ENCODE data around the gene TICRR.
"Not testable (repeated sequence)": the region's sequence is repeated elsewhere in the genome, so short reads cannot be mapped to it uniquely, and the experiment has no call there.

Gene TICRR

DNA sequence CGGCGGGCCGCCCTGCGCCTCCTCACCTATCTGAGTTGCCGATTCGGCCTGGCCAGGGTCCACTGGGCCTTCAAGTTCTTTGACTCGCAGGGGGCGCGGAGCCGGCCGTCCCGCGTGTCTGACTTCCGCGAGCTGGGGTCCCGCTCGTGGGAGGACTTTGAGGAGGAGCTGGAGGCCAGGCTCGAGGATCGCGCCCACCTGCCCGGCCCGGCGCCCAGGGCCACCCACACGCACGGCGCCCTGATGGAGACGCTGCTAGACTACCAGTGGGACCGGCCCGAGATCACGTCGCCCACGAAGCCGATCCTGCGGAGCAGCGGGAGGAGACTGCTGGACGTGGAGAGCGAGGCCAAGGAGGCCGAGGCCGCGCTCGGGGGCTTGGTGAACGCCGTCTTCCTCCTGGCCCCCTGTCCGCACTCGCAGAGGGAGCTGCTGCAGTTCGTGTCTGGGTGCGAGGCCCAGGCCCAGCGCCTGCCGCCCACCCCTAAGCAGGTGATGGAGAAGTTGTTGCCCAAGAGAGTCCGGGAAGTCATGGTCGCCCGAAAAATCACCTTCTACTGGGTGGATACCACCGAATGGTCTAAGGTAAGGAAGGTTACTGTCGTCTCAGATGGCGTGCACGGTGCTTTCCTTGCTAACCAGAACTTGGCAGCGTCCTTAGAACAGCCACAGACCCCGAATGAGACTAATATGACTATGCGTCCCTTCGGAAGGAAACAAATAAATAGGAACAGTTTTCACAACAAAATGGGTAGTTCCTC, 567 bp downstream of the TICRR start:
- DNase-seq, result peak; percentile 16

DNA sequence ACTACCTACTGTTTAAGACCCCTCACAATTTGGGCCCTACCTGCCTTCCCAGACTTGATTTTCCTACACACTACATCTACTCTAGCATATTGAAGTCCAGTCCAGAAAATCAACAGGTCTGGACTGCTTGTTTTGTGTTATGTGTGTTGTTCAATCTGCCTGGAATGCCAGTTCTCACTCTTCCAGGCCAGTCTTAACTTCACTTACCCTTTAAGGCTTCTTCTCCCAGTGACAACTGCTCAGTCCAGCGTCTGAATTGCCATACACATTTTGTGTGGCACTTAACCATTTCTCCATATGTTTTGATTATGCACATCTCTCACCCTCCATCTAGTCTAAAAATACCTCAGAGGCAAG, 1.1 kb downstream of the TICRR start:
- no peak for DNase-seq

DNA sequence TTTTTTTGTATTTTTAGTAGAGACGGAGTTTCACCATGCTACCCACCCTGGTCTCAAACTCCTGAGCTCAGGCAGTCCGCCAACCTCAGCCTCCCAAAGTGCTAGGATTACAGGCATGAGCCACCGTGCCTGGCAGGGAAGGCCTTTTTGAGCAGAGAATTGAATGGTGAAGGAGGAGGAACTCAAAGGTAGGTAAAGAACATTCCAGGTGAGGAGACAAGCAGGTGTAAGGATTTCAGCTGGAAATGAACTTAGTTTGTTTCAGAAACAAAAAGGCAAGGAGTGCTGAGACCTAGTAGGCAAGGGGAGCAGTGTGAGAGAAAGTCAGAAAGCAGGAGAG, 2.5 kb downstream of the TICRR start:
- no peak for DNase-seq

DNA sequence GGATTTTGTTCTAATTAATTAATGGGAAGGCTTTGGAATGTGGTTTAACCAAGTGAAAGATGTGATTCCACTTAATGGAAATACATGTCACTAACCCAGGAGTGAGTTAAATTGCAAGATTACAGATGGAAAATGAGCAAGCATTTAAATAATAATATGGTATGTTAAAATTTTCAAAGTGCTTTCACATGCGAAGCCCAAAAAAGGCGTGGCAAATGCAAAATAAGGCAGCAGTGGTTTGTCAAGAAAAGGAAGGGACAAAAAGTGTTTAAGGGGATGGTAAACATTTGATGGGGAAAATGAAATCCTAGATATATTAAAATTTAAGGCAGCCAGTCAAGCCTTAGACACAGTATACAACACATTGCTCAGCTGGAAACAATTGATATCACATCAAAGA, 2.9 kb downstream of the TICRR start:
- no peak for DNase-seq

DNA sequence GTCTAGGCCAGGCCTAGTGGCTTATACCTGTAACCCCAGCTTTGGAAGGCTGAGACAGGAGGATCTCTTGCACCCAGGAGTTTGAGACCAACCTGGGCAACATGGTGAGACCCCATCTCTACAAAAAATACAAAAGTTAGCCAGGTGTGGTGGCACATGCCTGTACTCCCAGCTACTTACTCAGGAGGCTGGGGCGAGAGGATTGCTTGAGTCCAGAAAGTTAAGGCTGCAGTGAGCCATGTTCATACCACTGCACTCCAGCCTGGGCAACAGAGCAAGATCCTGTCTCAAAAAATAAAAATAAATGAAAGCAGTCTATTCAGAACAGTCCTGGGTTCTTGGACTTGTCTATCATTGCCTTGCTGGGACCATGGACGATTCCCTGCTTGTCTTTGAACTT, 5.5 kb downstream of the TICRR start:
- DNase-seq, result not testable (repeated sequence)

DNA sequence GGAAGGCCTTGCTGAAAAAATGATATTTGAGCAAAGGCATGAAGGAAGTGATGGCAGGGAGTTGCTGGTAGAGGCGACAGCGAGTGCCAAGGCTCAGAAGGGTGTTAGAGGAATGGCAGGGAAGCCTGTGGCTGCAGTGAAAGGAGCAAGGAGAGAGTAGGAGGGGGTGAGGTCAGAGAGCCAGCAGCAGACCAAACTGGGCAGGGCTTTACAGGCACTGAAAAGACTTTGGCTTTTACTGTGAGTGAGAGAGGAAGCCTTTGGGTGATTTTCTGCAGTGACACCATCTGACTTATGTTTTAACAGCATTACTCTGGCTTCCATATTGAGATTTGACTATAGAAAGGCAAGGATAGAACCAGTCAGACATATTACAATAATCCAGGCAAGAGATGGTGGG, 11.4 kb downstream of the TICRR start:
- no peak for DNase-seq

DNA sequence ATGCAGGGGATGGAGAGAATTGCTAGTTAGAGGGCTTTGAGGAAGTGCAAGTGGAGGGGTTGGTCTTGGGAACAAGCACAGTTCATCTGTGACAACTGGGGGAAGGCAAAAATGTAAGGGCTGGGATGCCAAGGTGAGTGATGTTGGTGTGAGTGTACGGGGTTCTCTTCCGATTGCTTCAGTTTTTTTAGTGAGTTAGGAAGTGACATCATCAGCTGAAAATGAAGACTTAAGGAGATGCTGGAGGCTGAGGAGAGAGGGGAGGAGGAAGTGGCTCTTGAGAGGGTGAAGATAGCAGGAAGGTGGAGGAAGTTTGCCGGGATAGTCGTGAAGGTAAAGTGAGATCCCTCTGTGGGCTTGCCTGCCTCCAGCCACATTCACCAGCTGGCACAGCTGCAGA, 12.7 kb downstream of the TICRR start:
- DNase-seq, result no peak

DNA sequence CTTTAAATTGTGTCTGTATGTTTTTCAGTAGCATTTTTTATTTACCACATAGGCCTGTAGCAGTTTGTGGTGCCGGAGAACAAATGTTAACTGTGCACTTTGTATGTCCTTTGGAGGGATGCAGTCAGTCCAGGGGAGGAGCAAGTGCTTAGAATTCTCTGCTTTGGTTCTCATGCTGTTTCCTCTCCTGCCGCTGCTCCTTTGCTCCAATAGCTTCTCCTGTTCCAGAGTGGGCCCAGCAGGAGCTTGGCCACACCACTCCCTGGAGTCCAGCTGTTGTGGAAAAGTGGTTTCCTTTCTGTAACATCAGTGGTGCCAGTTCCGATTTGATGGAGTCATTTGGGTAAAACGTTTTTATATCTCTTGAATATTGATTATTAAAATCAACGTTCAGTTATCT, 16.6 kb downstream of the TICRR start:
- DNase-seq, result no peak

DNA sequence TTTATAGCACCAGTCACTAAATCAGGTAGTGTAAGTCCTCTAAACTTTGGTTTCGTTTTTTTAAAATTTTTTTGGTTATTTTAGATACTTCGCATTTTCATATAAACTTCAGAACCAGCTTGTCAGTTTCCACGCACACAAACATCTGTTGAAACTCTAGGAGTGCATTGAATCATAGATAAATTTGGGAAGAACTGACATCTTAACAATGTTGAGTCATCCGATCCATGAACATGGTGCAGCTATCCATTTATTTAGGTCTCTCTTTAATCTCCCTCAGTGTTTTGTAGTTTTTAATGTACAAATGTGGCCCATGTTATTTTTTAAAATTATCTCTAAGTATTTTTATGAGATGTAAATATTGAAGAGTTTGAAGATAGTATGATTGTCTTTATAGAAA, 17.7 kb downstream of the TICRR start:
- no peak for DNase-seq

DNA sequence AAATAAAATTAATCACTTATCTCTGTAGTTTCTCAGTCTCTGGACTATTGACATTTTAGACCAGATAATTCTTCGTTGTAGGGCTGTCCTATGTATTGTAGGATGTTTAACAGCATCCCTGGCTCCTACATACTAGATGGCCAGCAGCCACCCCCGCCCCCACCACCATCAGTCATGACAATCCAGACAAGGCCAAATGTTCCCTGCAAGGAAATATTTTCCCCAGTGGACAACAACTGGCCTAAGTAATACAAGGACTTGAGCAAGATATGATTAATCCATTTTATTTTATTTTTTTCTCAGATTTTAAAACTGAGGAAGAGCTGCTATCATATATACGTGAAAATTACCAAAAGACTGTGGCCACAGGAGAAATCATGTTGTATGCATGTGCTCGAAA, 23.8 kb downstream of the TICRR start:
- no peak for DNase-seq

DNA sequence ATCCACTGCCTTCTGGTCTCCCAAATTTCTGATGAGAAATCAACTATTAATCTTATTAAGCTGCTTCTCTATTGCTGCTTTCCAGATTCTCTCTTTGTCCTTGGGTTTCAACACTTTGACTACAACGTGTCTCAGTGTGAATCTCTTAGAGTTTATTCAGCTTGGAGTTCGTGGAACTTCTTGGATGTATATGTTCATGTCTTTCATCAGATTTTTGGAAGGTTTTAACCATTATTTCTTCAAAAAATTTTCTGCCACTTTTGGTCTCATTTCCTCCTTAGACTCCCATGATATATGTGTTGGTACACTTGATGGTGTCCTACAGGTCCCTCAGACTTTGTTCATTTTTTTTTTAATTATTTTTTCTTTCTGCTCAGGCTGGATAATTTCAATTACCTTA, 36.0 kb downstream of the TICRR start:
- no peak for DNase-seq

DNA sequence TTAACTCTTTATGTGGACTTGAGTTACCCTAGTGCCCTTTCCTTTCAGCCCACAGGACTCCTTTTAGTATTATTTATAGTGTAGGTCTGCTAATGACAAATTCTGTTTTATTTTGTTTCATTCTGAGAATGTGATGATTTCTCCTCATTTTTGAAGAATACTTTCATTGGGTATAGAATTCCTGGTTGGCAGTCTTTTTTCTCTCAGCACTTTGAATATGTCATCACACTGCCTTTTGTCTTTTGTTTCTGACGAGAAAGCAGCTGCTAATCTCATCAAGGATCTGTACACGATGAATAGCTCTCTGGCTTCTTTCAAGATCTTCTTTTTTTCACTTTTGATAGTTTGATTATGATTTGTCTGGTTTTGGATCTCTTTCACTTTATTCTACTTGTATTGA, 37.8 kb downstream of the TICRR start:
- DNase-seq, result no peak

DNA sequence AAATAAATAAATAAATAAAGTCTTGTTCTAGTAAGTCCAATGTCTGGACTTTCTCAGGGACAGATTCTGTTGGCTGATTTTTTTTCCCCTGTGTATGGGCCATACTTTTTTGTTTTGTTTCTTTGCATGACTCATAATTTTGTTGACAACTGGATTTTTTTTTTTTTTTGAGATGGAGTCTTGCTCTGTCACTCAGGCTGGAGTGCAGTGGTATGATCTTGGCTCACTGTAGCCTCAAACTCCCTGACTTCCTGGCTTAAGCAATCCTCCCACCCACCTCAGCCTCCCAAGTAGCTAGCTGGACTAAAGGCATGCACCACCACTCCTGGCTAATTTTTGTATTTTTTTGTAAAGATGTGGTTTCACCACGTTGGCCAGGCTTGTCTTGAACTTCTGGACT, 38.9 kb downstream of the TICRR start:
- DNase-seq, result no peak

DNA sequence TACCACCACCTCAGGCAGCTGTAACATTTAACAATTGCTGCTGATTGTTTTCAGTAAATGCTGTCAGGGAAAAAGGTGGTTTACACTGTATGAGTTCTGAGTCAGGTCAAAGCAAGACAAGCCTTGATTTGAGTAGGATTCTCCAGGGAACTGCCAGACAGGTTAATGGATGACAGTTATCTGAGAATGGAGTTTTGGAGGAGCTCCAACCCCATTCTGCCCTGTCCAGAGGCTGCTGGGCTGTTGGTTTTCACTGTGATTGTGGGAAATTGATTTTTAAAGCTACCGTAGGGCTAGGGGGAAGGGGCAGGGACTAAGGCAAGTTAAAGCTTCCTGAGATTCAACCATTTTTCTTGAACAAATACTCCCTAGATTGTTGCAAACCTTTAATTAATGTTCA, 39.9 kb downstream of the TICRR start:
- no peak for DNase-seq

DNA sequence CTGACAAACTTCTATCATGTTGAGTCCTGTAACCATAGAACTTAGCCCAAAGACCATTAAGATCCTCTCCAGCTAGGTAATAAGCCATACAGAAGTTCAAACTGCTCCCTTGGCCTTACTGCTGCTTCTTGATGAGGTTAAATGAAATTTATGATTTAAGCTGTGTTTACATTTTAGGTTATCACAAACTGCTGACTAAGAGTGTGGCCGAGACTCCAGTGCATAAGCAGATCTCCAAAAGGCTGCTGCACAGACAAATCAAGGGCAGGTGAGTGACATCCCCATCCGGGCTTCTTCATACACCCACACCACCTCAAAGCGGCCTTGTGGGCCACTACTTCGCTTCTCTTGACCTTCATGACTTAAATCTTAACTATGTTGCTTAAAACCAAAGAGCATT, 41.0 kb downstream of the TICRR start:
- DNase-seq, result no peak

DNA sequence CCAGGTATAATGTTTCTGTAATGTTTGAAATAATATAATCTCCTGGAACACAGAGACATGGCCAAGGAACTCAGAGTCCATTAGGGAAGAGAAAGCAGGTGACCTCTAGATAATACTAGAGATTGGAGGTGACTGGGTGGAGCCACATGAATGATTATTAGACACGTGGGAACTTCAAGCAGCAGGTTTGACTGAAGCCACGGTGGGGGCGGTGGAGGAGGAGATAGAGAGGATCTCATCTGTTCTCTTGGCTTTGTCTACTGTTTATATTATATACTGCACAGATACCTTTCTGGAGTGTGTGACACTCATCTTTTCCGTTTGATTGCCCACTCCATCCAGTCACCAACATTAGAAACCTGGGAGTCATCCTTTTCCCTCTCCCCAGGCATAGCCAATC, 46.3 kb downstream of the TICRR start:
- DNase-seq, result no peak

DNA sequence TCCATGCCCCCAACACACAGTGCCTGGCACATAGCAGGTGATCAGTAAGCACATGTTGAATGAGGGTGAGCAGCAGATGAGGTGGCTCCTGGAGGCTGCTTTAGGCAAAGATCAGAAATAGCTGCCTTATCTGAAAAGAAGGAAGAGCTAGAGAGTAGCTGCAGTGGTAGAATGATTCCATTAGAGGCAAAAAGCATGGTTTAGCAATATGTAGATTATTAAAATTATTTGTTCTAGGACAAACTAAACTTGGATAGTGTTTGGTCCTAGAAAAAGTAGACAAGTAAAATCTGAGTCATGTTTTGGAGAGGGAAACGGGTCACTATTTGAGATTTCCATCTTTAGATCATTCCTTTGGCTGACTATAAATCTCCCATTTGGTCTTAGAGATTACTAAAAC, 47.9 kb downstream of the TICRR start:
- no peak for DNase-seq

DNA sequence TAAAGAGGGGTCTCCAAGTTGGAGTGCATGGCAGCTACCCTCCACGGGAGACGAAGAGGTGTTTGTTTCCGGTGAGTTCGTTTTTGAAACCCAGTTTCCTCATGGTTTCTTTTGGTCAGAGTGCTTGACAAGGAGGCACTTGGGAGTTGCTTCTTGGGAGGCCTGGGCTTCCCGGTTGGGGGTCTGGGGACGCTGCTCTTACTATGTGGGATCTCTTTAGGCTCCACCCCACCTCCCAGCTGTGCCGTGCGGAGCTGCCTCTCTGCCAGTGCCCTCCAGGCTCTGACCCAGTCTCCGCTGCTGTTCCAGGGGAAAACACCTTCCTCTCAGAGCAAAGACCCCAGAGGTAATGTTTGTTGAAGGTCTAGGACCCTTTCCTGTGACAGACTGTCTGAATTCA, 50.4 kb downstream of the TICRR start:
- DNase-seq, result no peak

DNA sequence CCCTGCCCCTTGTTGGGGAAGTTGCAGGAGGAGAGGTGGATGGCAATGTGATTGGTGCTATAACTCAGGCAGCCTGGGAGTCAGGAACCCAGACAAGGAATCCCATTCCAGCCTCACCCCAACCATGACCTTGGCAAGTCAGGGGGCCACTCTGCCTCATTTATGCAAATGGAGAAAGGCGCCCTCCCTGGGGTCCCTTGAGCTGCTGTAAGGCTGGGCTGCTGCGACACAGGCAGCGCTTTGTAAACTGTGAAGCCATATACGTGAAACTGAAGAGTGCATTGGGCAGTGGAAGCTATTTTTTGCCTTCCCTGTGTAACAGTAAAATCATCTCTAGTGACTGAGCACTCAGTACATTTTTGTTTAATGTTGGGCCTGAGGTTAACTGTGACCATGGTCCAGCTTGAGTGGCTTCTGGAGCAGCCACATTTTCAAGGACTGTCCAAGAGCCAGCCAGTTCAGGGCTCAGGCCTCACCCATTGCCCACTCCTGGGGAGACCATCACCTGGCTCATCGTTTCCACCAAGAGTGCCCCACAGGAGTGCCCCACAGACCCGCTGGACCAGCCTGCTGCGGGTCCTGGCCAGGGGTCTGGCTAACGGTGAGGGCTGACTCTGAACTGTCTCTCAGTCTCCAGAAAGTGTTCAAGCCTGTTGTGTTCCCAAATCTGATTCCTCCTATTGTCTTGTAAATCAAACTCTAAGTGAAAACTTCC, 52.1 kb downstream of the TICRR start:
- DNase-seq, result no peak

DNA sequence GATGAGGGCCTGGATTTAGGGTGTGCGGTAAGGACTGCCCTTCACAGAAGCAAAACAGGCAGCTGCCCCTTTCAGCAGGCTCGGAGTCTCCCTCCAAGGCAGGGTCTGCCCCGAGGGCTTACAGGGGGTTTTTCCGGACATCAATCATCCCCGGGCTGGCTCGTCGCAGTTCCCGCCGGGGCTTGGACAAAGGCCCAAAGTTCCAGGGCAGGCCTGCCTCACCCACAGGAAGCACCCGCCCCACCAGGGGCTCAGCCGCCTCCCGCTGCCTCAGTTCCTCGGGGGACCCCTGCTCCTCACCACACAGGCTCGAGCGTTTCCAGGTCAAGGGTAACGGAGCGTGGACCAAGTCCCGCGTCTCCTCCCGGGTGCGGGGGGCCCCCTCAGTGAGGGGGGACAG, 53.0 kb downstream of the TICRR start:
- no peak for DNase-seq

DNA sequence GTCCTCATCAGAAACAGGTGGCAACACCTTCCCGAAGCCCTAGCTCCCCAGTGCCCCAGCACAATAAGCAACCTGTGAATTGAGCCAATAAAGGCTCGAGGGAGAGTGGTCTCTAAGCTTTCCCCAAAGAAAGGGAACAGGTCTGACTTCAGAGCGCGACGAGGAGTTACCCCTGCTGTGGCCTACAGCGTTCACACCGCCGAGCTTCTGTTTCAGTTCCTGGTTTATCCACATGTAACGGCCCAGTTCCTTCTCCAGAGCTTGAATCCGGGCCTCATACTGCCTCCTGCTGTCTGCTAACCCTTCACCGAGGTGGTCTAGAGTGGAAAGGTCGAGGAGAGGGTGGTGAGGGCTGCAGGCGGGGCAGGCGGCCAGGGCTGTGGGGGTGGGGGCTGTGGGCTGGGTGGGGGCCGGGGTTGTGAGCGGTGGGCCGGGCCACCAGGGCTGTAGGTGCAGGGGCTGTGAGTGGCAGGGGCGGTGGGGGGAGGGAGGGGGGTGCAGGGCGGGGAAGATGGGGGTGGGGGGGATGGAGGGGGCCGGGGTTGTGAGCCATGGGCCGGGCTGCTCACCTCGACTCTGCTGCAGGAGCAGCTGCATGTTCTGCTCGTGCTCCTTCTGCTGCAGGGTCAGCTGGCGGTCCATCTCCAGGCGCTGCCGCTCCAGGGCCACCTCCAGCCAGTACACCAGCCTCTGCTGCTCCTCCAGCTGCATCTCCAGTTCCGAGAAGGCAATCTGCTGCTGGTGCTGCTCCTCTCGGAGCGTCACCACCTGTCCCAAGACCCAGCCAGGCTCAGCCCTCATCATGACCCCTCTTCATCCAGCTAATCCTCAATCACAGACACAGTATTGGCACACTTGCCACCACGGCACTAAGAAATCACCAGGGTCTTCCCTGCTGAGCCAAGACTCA, 53.8 kb downstream of the TICRR start:
- DNase-seq, result no peak

DNA sequence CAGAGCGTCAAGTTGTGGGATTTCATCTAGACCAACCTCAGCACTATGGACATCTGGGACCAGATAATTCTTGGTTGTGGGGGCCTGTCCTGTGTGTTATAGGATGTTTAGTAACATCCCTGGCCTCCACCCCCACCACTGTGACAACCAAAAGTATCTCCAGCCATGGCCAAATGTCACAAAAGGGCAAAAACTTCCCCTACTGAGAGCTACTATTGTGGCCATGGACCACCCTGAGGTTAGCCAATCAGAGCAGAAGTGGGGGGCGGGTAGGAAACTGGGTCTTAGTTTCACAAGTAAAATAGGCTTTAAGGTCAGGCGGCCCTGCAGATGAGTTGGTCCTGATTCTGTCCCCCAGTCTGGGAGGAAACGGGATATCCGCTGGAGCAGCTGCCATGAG, 54.6 kb downstream of the TICRR start:
- no peak for DNase-seq

DNA sequence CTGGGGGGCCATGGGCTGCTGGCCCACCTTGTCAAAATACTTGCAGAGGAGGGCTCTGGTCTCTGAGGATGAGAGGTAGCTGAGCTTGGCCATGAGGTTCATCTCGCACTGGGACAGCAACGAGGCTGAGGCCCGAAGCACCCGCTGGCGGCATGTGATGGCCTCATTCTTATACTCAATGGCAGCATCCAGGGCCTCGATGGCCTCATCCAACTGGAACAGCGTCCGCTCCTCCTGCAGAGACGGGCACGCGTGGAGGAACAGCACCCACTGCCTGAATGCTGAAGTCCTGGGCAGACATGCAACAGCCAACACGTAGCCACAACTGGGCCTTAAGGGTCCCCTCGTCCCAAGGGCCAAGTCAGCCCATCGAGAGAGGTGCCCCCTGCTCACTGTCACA, 55.0 kb downstream of the TICRR start:
- DNase-seq, result no peak
